HG02642 (cell line): ENCODE data around the gene NDUFV1.
"Not testable (repeated sequence)": the region's sequence is repeated elsewhere in the genome, so short reads cannot be mapped to it uniquely, and the experiment has no call there.

Experiments used
- ATAC-seq: cut with Tn5 transposase; IDR thresholded peaks from one replicate; pipeline ENCODE4 v1.9.1; 2021; ENCODE audit warnings: mild to moderate bottlenecking; ENCODE audit not compliant: unreplicated experiment, poor library complexity

NDUFV1 gene

GRCh38 chr11:67649634-67650510 is 43.1 kb downstream of the NDUFV1 start:
- no peak for ATAC-seq

GRCh38 chr11:67651976-67652781 is 45.4 kb downstream of the NDUFV1 start:
- no peak for ATAC-seq

- no peak for ATAC-seq
Observed at GRCh38 chr11:67652965-67653845, 46.5 kb downstream of the NDUFV1 start.

GRCh38 chr11:67654225-67654624 is 47.5 kb downstream of the NDUFV1 start:
- ATAC-seq = no peak

GRCh38 chr11:67656278-67656922 is 49.7 kb downstream of the NDUFV1 start:
- no peak for ATAC-seq

- ATAC-seq = no peak
Observed at GRCh38 chr11:67657300-67657699, 50.6 kb downstream of the NDUFV1 start.

GRCh38 chr11:67659651-67660165 is 53.0 kb downstream of the NDUFV1 start:
- not testable (repeated sequence) for ATAC-seq

- not testable (repeated sequence) for ATAC-seq
Observed at GRCh38 chr11:67660752-67661151, 54.0 kb downstream of the NDUFV1 start.
